B cell (primary cell): ENCODE measurements around the gene BRD1. TPM values are rescaled to one million over a fixed set of nuclear protein-coding genes. Genes with fewer than 3 reads are reported as not detected.

Experiments
- ATAC-seq: fragments of 200-7000 bp; cut with Tn5 transposase; one replicate; pipeline ENCODE4 v1.10.0; 2021; ENCODE audit warnings: low read depth, mild to moderate bottlenecking, moderate number of reproducible peaks, moderate library complexity
- CTCF ChIA-PET: fragments of 350-600 bp; sonication (Branson Sonifier 250); formaldehyde crosslinking; loops from one replicate; lab custom pipeline; 2021; ENCODE audit warnings: antibody characterized with exemption, inconsistent platforms; lab: Charles Lee
- POLR2A ChIA-PET: fragments of 350-600 bp; sonication (Branson Sonifier 250); formaldehyde crosslinking; loops from one replicate; lab custom pipeline; 2021; ENCODE audit warnings: antibody characterized with exemption; lab: Charles Lee
- DNase-seq: peaks from one replicate; pipeline ENCODE4 v3.0.0; 2013
- H2AFZ ChIP-seq: 2 replicates; pipeline ENCODE4 v1.6.1; 2012; ENCODE audit warnings: mild to moderate bottlenecking, low read depth, low read length; ENCODE audit not compliant: insufficient read depth, poor library complexity, severe bottlenecking
- H3K27ac ChIP-seq, 2 donors: 1 replicate in 1 of 2; 2 replicates in 1 of 2; pipeline ENCODE4 v1.5.1; 2012 to 2013; ENCODE audit warnings: low read length in 2 of 2, mild to moderate bottlenecking in 2 of 2, moderate library complexity in 1 of 2
- H3K27me3 ChIP-seq, 4 experiments: fragments of 200-600 bp in 1 of 4; sonication (generic) in 1 of 4; replicated peaks in 1 of 4; 1 replicate in 2 of 4; 2 replicates in 2 of 4; pipeline versions ENCODE4 v1.6.1 to v1.7.0; 2013 to 2016; ENCODE audit warnings: low read length in 3 of 4, mild to moderate bottlenecking in 2 of 4, mixed read lengths in 1 of 4, moderate library complexity in 1 of 4; ENCODE audit not compliant: insufficient read depth in 4 of 4, control insufficient read depth in 3 of 4; ENCODE audit errors: control extremely low read depth in 1 of 4
- H3K36me3 ChIP-seq, 2 experiments: replicated peaks in 1 of 2; 1 replicate in 1 of 2; 2 replicates in 1 of 2; pipeline versions ENCODE4 v1.6.1 to v1.7.1; 2013; ENCODE audit warnings: low read length in 1 of 2; ENCODE audit not compliant: insufficient read depth in 2 of 2, control insufficient read depth in 1 of 2; ENCODE audit errors: control extremely low read depth in 1 of 2, extremely low read depth in 1 of 2
- H3K4me1 ChIP-seq, 2 donors: fragments of 200-600 bp in 1 of 2; sonication (generic) in 1 of 2; 1 replicate in 1 of 2; 2 replicates in 1 of 2; pipeline versions ENCODE4 v1.5.1 to v1.6.1; 2013 to 2017; ENCODE audit warnings: low read length in 2 of 2; ENCODE audit not compliant: control insufficient read depth in 2 of 2, insufficient read depth in 2 of 2
- H3K4me2 ChIP-seq: replicated peaks from 2 replicates; pipeline ENCODE3; 2012; ENCODE audit warnings: mild to moderate bottlenecking, low read depth, low read length; ENCODE audit not compliant: poor library complexity, severe bottlenecking
- H3K4me3 ChIP-seq, 5 experiments: fragments of 200-600 bp in 1 of 5; sonication (generic) in 1 of 5; 1 replicate in 3 of 5; 2 replicates in 2 of 5; pipeline versions ENCODE4 v1.5.1 to v1.7.0; 2011 to 2016; ENCODE audit warnings: low read length in 4 of 5, mild to moderate bottlenecking in 4 of 5, low read depth in 2 of 5, control low read depth in 1 of 5, moderate library complexity in 1 of 5; ENCODE audit not compliant: insufficient read depth in 1 of 5; ENCODE audit errors: control extremely low read depth in 1 of 5, extremely low read depth in 1 of 5
- H3K79me2 ChIP-seq: fragments of 200-600 bp; sonication (generic); one replicate; pipeline ENCODE4 v1.6.0; 2016; ENCODE audit warnings: low read length; ENCODE audit not compliant: control insufficient read depth, insufficient read depth
- H3K9ac ChIP-seq: fragments of 200-600 bp; sonication (generic); 2 replicates; pipeline ENCODE4 v1.6.1; 2017; ENCODE audit warnings: mild to moderate bottlenecking, low read length, moderate library complexity
- H3K9me3 ChIP-seq, 3 donors: one replicate each; pipeline versions ENCODE4 v1.6.1 to v1.7.1; 2013; ENCODE audit warnings: low read length in 2 of 3; ENCODE audit not compliant: control insufficient read depth in 2 of 3, insufficient read depth in 1 of 3; ENCODE audit errors: control extremely low read depth in 1 of 3
- H4K20me1 ChIP-seq: 2 replicates; pipeline ENCODE4 v1.6.0; 2012; ENCODE audit warnings: mild to moderate bottlenecking, low read length; ENCODE audit not compliant: insufficient read depth, control insufficient read depth, poor library complexity, severe bottlenecking
- H3K27ac Mint-ChIP-seq: one replicate; pipeline ENCODE4 v1.8.0; 2021; ENCODE audit warnings: mixed read lengths
- H3K27me3 Mint-ChIP-seq: one replicate; pipeline ENCODE4 v1.8.0; 2021; ENCODE audit warnings: mixed read lengths
- H3K4me1 Mint-ChIP-seq: one replicate; pipeline ENCODE4 v1.8.0; 2021; ENCODE audit warnings: mixed read lengths
- H3K4me3 Mint-ChIP-seq: one replicate; pipeline ENCODE4 v1.8.0; 2021; ENCODE audit warnings: mixed read lengths
- H3K9me3 Mint-ChIP-seq: one replicate; pipeline ENCODE4 v1.8.0; 2022; ENCODE audit warnings: mixed read lengths; ENCODE audit not compliant: insufficient read depth
- EZH2 ChIP-seq: IDR thresholded peaks from 2 replicates; pipeline ENCODE4 v1.6.1; 2012; ENCODE audit warnings: borderline replicate concordance, low read depth, mild to moderate bottlenecking, moderate library complexity, low read length; ENCODE audit not compliant: insufficient read depth, poor library complexity, severe bottlenecking
- WGBS: methylation state at CpG from one replicate; pipeline ENCODE4 v1.1.5; 2013; ENCODE audit warnings: missing lambda C conversion rate; ENCODE audit not compliant: insufficient coverage; 5-methylcytosine and 5-hydroxymethylcytosine counted together
- intact Hi-C: fragments of 100-400 bp; cut with micrococcal nuclease; formaldehyde crosslinking; loops from one replicate; pipeline ENCODE4 v1.10.0; 2022
- polyA plus RNA-seq: library from polyadenylated mRNA; depleted of rRNA; stranded (reverse); fragments of >200 nt; gene quantifications from 2 replicates; pipeline ENCODE4 v1.2.3, GENCODE V29; 2012
- total RNA-seq, 2 donors: library from RNA; stranded (reverse); fragments of 120-200 nt in 1 of 2; gene quantifications; 1 replicate in 1 of 2; 2 replicates in 1 of 2; pipeline versions ENCODE4 v1.2.3 to v1.2.4, GENCODE V29; 2013 to 2022
- TF ChIP-seq, protein P1 (sequence below): fragments of 200-600 bp; IDR thresholded peaks from one replicate; pipeline ENCODE4 v1.8.0; 2022; ENCODE audit warnings: antibody characterized with exemption, mild to moderate bottlenecking

The BRD1 gene
- total and polyA plus RNA-seq, 2 donors (not counting 1 experiment from before 2014, with no cell fraction given): 16.9 to 73.3 TPM

DNA sequence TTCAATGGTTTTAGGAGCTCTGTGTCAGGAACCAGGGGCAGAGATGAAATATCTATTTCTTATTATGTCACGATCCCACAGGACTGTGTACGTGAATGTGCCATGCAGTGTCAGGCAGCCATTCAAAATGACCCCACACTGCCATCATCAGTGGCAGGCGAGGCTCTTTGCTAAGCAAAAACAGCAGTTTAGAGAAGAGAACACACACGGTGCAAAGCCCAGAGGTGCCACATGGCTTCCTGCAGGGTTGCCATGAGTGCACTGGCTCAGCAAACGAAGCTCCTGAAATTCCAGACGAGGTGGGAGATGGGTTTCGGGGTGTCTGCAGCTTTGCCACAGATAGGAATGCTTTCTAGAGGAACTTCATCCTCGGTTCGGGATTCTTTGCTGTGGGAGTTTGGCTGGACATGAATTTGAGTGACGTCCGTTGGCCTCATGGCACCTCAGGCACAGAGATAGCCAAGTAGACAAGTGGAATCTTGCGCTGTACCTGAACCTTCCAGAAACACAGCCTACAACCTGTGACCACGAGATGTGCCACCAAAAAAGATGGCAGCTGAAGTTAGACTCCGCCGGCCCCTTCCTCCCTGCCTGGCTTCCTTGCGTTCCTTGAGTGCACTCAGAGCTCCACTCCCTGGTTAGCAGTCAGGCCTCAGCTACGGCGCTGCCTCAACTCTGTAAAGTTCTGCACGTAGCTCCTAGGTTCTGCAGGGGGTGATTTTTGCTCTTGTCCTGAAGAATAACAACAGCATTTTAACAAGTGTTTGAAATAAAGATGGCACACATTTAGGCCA is 18.2 kb upstream of the BRD1 start:
- H3K9me3 ChIP-seq: peaks cover 0 to 14% (median 0%) of the 10 kb centered on the region in 3 donors
- CTCF ChIA-PET: no interaction called here
- peaks cover 0 to 40% (median 18%) of the 10 kb centered on the region in 4 experiments for H3K27me3 ChIP-seq
- 83% methylated on average over 19 of the region's 19 CpGs for WGBS
- peaks cover 14% of the 10 kb centered on the region for H3K4me1 Mint-ChIP-seq
- peak overlapping the region; percentile 32 for H3K27ac Mint-ChIP-seq
- H3K4me3 Mint-ChIP-seq: no peak overlapping the region
- no peaks in the 10 kb centered on the region for H3K79me2 ChIP-seq
- no peak overlapping the region for H3K4me2 ChIP-seq
- H2AFZ ChIP-seq: no peak overlapping the region
- H3K9ac ChIP-seq: no peak overlapping the region
- intact Hi-C loops: no loop called here
- H3K36me3 ChIP-seq: no peaks in the 10 kb centered on the region
- no peak for ATAC-seq
- H3K27me3 Mint-ChIP-seq: peaks cover 27% of the 10 kb centered on the region
- DNase-seq: no peak
- no peak for TF ChIP-seq EZH2
- TF ChIP-seq, protein P1, sequence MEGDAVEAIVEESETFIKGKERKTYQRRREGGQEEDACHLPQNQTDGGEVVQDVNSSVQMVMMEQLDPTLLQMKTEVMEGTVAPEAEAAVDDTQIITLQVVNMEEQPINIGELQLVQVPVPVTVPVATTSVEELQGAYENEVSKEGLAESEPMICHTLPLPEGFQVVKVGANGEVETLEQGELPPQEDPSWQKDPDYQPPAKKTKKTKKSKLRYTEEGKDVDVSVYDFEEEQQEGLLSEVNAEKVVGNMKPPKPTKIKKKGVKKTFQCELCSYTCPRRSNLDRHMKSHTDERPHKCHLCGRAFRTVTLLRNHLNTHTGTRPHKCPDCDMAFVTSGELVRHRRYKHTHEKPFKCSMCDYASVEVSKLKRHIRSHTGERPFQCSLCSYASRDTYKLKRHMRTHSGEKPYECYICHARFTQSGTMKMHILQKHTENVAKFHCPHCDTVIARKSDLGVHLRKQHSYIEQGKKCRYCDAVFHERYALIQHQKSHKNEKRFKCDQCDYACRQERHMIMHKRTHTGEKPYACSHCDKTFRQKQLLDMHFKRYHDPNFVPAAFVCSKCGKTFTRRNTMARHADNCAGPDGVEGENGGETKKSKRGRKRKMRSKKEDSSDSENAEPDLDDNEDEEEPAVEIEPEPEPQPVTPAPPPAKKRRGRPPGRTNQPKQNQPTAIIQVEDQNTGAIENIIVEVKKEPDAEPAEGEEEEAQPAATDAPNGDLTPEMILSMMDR: no peak
- H3K4me1 ChIP-seq: peaks cover 22% of the 10 kb centered on the region in 2 donors
- POLR2A ChIA-PET: no interaction called here
- no peak overlapping the region for H3K4me3 ChIP-seq
- H3K27ac ChIP-seq: no peak overlapping the region
- H4K20me1 ChIP-seq: peaks cover 7% of the 10 kb centered on the region
- no peaks in the 10 kb centered on the region for H3K9me3 Mint-ChIP-seq

DNA sequence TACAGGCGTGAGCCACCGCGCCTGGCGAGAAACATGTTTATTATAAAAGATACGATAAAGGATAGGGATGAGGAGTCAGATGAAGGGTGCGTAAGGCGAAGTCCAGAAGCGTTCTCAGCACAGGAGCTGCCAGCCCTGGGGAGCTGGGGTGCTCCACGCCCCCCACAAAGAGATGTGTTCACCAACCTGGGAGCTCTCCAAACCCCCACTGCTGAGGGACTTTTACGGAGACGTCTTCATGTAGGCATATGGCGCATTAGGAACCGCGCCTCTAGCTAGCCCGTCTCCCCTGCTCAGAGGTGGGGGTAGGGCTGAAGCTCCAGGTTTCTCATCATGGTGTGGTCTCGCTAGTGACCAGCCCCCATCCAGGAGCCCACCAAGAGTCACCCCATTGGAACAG is 17.6 kb upstream of the BRD1 start:
- Histone ChIP-seq H3K79me2 (no peaks in the 10 kb centered on the region), H4K20me1 (peaks cover 7% of the 10 kb centered on the region), H3K4me2 (no peak overlapping the region), H2AFZ (no peak overlapping the region), H3K9me3 (peaks cover 0 to 13% (median 0%) of the 10 kb centered on the region in 3 donors), H3K27ac (no peak overlapping the region), H3K9ac (no peak overlapping the region), H3K4me1 (peaks cover 22% of the 10 kb centered on the region in 2 donors), H3K4me3 (no peak overlapping the region), H3K27me3 (peaks cover 0 to 34% (median 16%) of the 10 kb centered on the region in 4 experiments), H3K36me3 (no peaks in the 10 kb centered on the region)
- TF ChIP-seq EZH2: no peak
- TF ChIP-seq, protein P1: no peak
- ChIA-PET CTCF (no interaction called here), POLR2A (no interaction called here)
- intact Hi-C loops: no loop called here
- H3K9me3 Mint-ChIP-seq: no peaks in the 10 kb centered on the region
- peaks cover 23% of the 10 kb centered on the region for H3K27me3 Mint-ChIP-seq
- WGBS: 96% methylated on average over 10 of the region's 16 CpGs
- H3K4me3 Mint-ChIP-seq: no peak overlapping the region
- peaks cover 11% of the 10 kb centered on the region for H3K4me1 Mint-ChIP-seq
- no peak for ATAC-seq
- H3K27ac Mint-ChIP-seq: no peak overlapping the region
- no peak for DNase-seq
